ENCODE data around the gene GBF1. TPM values are rescaled to one million over a fixed set of nuclear protein-coding genes. Genes with fewer than 3 reads are reported as not detected.

Gene GBF1
- total RNA-seq, 1 donor from 2014 or later, result 8.7 TPM

DNA sequence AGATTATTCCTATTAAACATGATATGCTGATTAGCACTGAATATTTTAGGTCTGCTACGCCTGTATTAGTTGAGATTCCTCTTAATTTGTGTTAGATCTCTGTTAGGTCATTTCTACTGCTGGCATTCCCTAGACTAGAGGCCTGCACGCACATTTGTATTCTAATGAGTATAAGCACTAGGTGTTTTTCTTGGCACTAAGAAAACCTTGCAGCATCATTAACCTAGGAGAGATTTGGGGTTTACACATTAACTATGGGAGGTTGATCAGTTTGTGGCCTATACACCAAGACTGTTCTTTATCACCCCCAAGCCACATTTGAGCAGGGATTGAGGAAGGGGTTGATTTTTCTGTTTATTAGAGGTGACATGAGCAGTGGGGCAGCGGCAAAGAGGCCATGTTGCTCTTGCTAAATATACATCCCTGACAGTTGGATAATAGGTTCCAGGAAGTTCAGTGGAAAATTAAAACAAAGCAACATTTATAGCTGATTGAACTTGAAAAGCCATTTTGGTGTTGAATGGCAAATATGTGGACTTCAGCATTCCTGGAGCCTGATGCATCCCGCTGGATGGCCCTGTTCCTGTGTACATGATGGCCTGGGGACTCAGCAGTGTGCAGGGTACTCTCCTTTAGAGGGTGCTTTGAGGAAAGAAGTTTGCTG is 65.2 kb downstream of the GBF1 start:
- TF ChIP-seq, protein P1, sequence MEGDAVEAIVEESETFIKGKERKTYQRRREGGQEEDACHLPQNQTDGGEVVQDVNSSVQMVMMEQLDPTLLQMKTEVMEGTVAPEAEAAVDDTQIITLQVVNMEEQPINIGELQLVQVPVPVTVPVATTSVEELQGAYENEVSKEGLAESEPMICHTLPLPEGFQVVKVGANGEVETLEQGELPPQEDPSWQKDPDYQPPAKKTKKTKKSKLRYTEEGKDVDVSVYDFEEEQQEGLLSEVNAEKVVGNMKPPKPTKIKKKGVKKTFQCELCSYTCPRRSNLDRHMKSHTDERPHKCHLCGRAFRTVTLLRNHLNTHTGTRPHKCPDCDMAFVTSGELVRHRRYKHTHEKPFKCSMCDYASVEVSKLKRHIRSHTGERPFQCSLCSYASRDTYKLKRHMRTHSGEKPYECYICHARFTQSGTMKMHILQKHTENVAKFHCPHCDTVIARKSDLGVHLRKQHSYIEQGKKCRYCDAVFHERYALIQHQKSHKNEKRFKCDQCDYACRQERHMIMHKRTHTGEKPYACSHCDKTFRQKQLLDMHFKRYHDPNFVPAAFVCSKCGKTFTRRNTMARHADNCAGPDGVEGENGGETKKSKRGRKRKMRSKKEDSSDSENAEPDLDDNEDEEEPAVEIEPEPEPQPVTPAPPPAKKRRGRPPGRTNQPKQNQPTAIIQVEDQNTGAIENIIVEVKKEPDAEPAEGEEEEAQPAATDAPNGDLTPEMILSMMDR (IDR thresholded peaks at IDR 0.05; ENCODE audit: insufficient read depth, low read length, severe bottlenecking), result no peak
- Histone ChIP-seq H3K27me3 (ENCODE audit: control insufficient read depth, insufficient read depth, low read length) (no peaks in the 10 kb centered on the region), H3K4me3 (ENCODE audit: low read depth, low read length) (no peak overlapping the region), H3K36me3 (ENCODE audit: control insufficient read depth, insufficient read depth, low read length) (peaks cover 1% of the 10 kb centered on the region)
- DNase-seq (ENCODE audit: low read depth) (no peak), FAIRE-seq (no peak)

DNA sequence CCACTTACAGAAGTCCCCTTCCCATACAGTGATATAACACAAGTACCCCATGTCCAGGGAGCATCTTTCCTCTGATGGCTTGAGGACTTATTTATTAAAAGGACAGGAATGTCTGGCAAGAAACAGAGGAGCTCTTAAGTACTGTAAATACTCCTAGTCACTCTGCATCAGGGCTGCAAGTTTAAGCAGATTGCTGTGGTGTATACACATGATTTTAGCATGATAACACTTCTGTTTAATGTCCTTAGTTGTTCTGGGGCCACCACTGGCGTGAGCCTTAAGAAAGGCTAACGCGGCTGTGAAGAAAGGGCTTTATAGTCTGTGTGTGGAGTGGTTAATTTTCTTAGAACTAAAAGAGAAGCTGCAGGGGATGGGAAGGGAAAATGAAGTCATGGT is 65.7 kb downstream of the GBF1 start:
- H3K36me3 ChIP-seq (ENCODE audit: control insufficient read depth, insufficient read depth, low read length), result peaks cover 3% of the 10 kb centered on the region
- H3K27me3 ChIP-seq (ENCODE audit: control insufficient read depth, insufficient read depth, low read length), result no peaks in the 10 kb centered on the region
- no peak for FAIRE-seq
- TF ChIP-seq, protein P1 (IDR thresholded peaks at IDR 0.05; ENCODE audit: insufficient read depth, low read length, severe bottlenecking), result no peak
- peak; percentile 72 for DNase-seq (ENCODE audit: low read depth)
- no peak overlapping the region for H3K4me3 ChIP-seq (ENCODE audit: low read depth, low read length)

DNA sequence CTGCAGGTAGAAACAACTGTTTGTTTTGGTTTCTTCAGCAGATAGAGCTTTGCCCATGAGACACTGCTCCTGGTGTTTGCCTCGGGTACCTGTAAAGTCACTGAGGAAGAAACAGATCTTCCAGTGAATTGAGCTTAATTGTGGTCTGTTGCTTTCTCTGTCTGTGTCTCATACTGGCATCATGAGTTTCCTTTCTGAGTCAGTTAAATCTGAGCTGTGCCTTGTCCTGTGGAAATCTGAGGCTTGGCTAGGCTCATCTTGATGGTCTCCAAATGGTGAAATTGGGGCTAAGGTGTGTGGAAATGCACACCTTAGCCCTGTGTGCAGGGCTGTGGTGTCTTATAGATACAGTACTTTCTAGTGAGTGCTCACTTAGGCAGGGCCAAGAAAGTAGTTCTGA is 67.4 kb downstream of the GBF1 start:
- Histone ChIP-seq H3K4me3 (ENCODE audit: low read depth, low read length) (no peak overlapping the region), H3K27me3 (ENCODE audit: control insufficient read depth, insufficient read depth, low read length) (no peaks in the 10 kb centered on the region), H3K36me3 (ENCODE audit: control insufficient read depth, insufficient read depth, low read length) (peaks cover 3% of the 10 kb centered on the region)
- no peak for FAIRE-seq
- DNase-seq (ENCODE audit: low read depth), result peak; percentile 72
- TF ChIP-seq, protein P1 (IDR thresholded peaks at IDR 0.05; ENCODE audit: insufficient read depth, low read length, severe bottlenecking), result no peak

DNA sequence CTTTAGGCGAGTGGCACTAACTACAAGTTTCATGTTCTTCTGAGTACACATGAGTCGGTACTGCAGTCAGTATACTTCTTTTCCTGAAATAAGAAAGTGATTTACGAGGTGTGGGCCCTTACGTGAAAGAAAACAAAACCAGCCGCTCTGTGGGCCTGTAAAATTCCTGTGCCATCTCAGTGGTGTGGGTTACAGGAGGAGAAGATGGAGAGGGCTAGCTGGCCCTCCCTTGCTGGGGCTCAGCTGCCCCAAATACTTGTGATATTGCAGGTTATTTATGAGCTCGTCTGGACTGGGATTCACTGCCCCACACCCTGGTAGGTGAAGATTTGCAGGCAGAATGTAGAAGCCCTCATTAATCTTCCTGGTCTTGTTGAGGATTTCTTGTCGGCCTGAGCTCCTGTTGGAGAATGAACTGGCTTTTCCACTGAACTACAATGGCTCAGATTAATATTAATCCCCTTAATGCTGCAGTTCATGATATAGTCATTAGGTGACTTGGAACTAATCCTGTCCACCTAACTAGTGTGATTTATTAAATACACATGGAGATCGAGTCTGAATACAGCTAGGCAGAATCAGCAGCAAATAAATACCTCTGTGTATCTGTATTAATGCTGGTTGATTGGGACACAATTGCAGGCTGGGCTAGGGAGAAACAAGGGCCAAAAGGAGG is 68.0 kb downstream of the GBF1 start:
- no peak overlapping the region for H3K4me3 ChIP-seq (ENCODE audit: low read depth, low read length)
- FAIRE-seq (no peak), DNase-seq (ENCODE audit: low read depth) (no peak)
- TF ChIP-seq, protein P1 (IDR thresholded peaks at IDR 0.05; ENCODE audit: insufficient read depth, low read length, severe bottlenecking), result no peak
- no peaks in the 10 kb centered on the region for H3K27me3 ChIP-seq (ENCODE audit: control insufficient read depth, insufficient read depth, low read length)
- peaks cover 3% of the 10 kb centered on the region for H3K36me3 ChIP-seq (ENCODE audit: control insufficient read depth, insufficient read depth, low read length)

DNA sequence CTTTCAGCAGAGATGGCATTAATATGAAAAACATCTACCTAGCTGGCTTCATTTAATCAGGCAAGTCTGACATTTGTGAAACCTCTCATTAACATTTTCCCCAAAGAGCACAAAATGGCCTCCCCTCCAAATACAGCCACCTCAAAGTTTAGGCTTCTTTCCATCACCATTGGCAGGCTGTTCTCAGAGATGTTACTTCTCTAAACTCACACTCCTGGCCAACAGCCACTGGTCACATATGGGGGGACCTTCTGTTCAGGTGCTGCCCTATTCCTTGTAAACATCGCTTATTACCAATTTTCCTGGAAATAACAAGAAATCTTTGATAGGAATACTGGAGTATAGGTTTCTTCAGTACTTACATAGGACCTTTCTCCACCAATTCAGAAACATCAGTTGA is 69.5 kb downstream of the GBF1 start:
- Histone ChIP-seq H3K36me3 (ENCODE audit: control insufficient read depth, insufficient read depth, low read length) (peaks cover 3% of the 10 kb centered on the region), H3K27me3 (ENCODE audit: control insufficient read depth, insufficient read depth, low read length) (no peaks in the 10 kb centered on the region), H3K4me3 (ENCODE audit: low read depth, low read length) (no peak overlapping the region)
- FAIRE-seq (no peak), DNase-seq (ENCODE audit: low read depth) (no peak)
- TF ChIP-seq, protein P1 (IDR thresholded peaks at IDR 0.05; ENCODE audit: insufficient read depth, low read length, severe bottlenecking), result no peak

Data from bronchial epithelial cell (primary cell).